ENCODE measurements around the gene GSTA1.
"Not testable (repeated sequence)": the region's sequence is repeated elsewhere in the genome, so short reads cannot be mapped to it uniquely, and the experiment has no call there.

GSTA1 gene

GRCh38 chr6:52803668-52804255 is at the start of gene GSTA1:
Gene GSTA1 (minus strand): TSS chr6:52803816. CDS start chr6:52799267, 4,549 bp downstream.
- DNase-seq (ENCODE audit: low spot score): not testable (repeated sequence)

- DNase-seq (ENCODE audit: low spot score): no peak
Observed at GRCh38 chr6:52849137-52849536, 45.5 kb upstream of the GSTA1 start.

GRCh38 chr6:52846002-52846401 is 42.4 kb upstream of the GSTA1 start:
- DNase-seq (ENCODE audit: low spot score): no peak

GRCh38 chr6:52843605-52844004 is 40.0 kb upstream of the GSTA1 start:
- DNase-seq (ENCODE audit: low spot score): no peak

GRCh38 chr6:52840763-52841585 is 37.4 kb upstream of the GSTA1 start, which contains the start of gene GSTA5:
Gene GSTA5 (minus strand): TSS chr6:52840813.
- no peak for DNase-seq (ENCODE audit: low spot score)

- DNase-seq (ENCODE audit: low spot score): peak; percentile 45
Observed at GRCh38 chr6:52839124-52840055, 35.8 kb upstream of the GSTA1 start.

- DNase-seq (ENCODE audit: low spot score): no peak
Observed at GRCh38 chr6:52834481-52834880, 30.9 kb upstream of the GSTA1 start.

GRCh38 chr6:52830869-52831268 is 27.3 kb upstream of the GSTA1 start:
- DNase-seq (ENCODE audit: low spot score): not testable (repeated sequence)

GRCh38 chr6:52829046-52829817 is 25.6 kb upstream of the GSTA1 start:
- no peak for DNase-seq (ENCODE audit: low spot score)

GRCh38 chr6:52828621-52829020 is 25.0 kb upstream of the GSTA1 start:
- DNase-seq (ENCODE audit: low spot score): not testable (repeated sequence)

GRCh38 chr6:52827073-52827783 is 23.6 kb upstream of the GSTA1 start:
- not testable (repeated sequence) for DNase-seq (ENCODE audit: low spot score)

- no peak for DNase-seq (ENCODE audit: low spot score)
Observed at GRCh38 chr6:52826513-52826912, 22.9 kb upstream of the GSTA1 start.

- not testable (repeated sequence) for DNase-seq (ENCODE audit: low spot score)
Observed at GRCh38 chr6:52825900-52826459, 22.4 kb upstream of the GSTA1 start.

- not testable (repeated sequence) for DNase-seq (ENCODE audit: low spot score)
Observed at GRCh38 chr6:52825270-52825793, 21.7 kb upstream of the GSTA1 start.

GRCh38 chr6:52821842-52822241 is 18.2 kb upstream of the GSTA1 start:
- no peak for DNase-seq (ENCODE audit: low spot score)

GRCh38 chr6:52820198-52820597 is 16.6 kb upstream of the GSTA1 start:
- no peak for DNase-seq (ENCODE audit: low spot score)

- DNase-seq (ENCODE audit: low spot score): peak; percentile 26
Observed at GRCh38 chr6:52815167-52816092, 11.8 kb upstream of the GSTA1 start.

GRCh38 chr6:52814545-52814944 is 10.9 kb upstream of the GSTA1 start:
- DNase-seq (ENCODE audit: low spot score): not testable (repeated sequence)

- not testable (repeated sequence) for DNase-seq (ENCODE audit: low spot score)
Observed at GRCh38 chr6:52809777-52810176, 6.2 kb upstream of the GSTA1 start.
